ENCODE measurements around the gene DHDDS. TPM values are rescaled to one million over a fixed set of nuclear protein-coding genes. Genes with fewer than 3 reads are reported as not detected.
A peak's percentile ranks its signal among the peaks of the same experiment; 100 is the strongest.

The DHDDS gene
- total RNA-seq, 1 donor from 2014 or later = 30.5 TPM

- Mint-ChIP-seq H3K27ac (peak overlapping the region; percentile 70), H3K9me3 (no peaks in the 10 kb centered on the region), H3K27me3 (ENCODE audit: insufficient read depth, low read depth) (peaks cover 8% of the 10 kb centered on the region), H3K4me3 (peak overlapping the region; percentile 35), H3K4me1 (peaks cover 45% of the 10 kb centered on the region), H3K36me3 (no peaks in the 10 kb centered on the region)
- Histone ChIP-seq H3K27me3 (no peaks in the 10 kb centered on the region), H3K9me3 (ENCODE audit: low read depth) (no peaks in the 10 kb centered on the region), H3K79me2 (ENCODE audit: low read depth) (no peaks in the 10 kb centered on the region), H3K27ac (no peak overlapping the region), H3K4me2 (no peak overlapping the region), H4K20me1 (ENCODE audit: low read depth) (no peaks in the 10 kb centered on the region), H2AFZ (replicated peaks) (peak overlapping the region; percentile 18), H3K4me3 (no peak overlapping the region), H3K4me1 (peaks cover 19% of the 10 kb centered on the region), H3K36me3 (no peaks in the 10 kb centered on the region), H3F3A (ENCODE audit: low read depth) (peaks cover 5% of the 10 kb centered on the region), H3K9ac (no peak overlapping the region)
- DNase-seq (ENCODE audit: low spot score) = no peak
- TF ChIP-seq, protein P1, sequence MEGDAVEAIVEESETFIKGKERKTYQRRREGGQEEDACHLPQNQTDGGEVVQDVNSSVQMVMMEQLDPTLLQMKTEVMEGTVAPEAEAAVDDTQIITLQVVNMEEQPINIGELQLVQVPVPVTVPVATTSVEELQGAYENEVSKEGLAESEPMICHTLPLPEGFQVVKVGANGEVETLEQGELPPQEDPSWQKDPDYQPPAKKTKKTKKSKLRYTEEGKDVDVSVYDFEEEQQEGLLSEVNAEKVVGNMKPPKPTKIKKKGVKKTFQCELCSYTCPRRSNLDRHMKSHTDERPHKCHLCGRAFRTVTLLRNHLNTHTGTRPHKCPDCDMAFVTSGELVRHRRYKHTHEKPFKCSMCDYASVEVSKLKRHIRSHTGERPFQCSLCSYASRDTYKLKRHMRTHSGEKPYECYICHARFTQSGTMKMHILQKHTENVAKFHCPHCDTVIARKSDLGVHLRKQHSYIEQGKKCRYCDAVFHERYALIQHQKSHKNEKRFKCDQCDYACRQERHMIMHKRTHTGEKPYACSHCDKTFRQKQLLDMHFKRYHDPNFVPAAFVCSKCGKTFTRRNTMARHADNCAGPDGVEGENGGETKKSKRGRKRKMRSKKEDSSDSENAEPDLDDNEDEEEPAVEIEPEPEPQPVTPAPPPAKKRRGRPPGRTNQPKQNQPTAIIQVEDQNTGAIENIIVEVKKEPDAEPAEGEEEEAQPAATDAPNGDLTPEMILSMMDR (IDR thresholded peaks at IDR 0.05) = no peak
- TF ChIP-seq EZH2 (IDR thresholded peaks at IDR 0.05) (no peak), EZH2phosphoT487 (IDR thresholded peaks at IDR 0.05) (no peak)
Measured at GRCh38 chr1:26388791-26389445, 43.2 kb upstream of the DHDDS start.

DNA sequence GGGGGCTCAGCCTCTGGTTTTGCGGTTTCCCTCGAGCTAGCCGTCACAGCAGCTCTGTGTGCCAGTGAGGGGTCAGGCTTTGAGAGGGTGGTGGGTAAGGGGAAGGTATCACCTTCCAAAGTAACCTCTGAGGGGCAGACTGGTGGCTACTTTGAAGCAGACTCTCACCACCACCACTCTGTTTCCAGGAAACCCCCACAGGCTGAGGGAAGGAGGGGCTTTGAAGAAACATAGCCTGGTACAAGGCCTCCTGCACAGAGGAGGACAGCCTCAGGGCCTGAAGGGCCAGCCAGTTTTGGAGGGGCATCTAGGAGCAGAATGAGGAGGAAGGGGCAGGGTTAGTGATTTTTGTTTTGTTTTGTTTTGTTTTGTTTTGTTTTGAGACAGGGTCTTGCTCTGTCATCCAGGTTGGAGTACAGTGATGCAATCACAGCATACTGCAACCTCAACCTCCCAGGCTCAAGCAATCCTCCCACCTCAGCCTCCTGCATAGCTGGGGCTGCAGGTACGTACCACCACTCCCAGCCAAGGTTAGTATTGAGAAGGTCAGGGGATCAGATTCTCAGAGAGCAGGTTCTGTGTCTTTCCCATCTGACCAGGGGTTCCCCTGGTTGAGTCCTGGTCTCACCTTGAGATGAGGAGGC, 42.4 kb upstream of the DHDDS start:
- H3K4me1 Mint-ChIP-seq = peaks cover 45% of the 10 kb centered on the region
- no peak overlapping the region for H3K4me2 ChIP-seq
- H3K9me3 Mint-ChIP-seq = no peaks in the 10 kb centered on the region
- TF ChIP-seq EZH2 (IDR thresholded peaks at IDR 0.05) (no peak), EZH2phosphoT487 (IDR thresholded peaks at IDR 0.05) (no peak)
- TF ChIP-seq, protein P1 (IDR thresholded peaks at IDR 0.05) = no peak
- peaks cover 5% of the 10 kb centered on the region for H3F3A ChIP-seq (ENCODE audit: low read depth)
- no peaks in the 10 kb centered on the region for H4K20me1 ChIP-seq (ENCODE audit: low read depth)
- H3K27me3 Mint-ChIP-seq (ENCODE audit: insufficient read depth, low read depth) = peaks cover 8% of the 10 kb centered on the region
- no peaks in the 10 kb centered on the region for H3K36me3 ChIP-seq
- H3K79me2 ChIP-seq (ENCODE audit: low read depth) = no peaks in the 10 kb centered on the region
- no peak overlapping the region for H3K4me3 Mint-ChIP-seq
- no peaks in the 10 kb centered on the region for H3K27me3 ChIP-seq
- H3K4me1 ChIP-seq = peaks cover 19% of the 10 kb centered on the region
- H3K4me3 ChIP-seq = no peak overlapping the region
- H3K9ac ChIP-seq = no peak overlapping the region
- no peak overlapping the region for H3K27ac Mint-ChIP-seq
- peak overlapping the region; percentile 18 for H2AFZ ChIP-seq (replicated peaks)
- no peak for DNase-seq (ENCODE audit: low spot score)
- H3K36me3 Mint-ChIP-seq = no peaks in the 10 kb centered on the region
- H3K9me3 ChIP-seq (ENCODE audit: low read depth) = no peaks in the 10 kb centered on the region
- no peak overlapping the region for H3K27ac ChIP-seq

- H3K36me3 ChIP-seq = no peaks in the 10 kb centered on the region
- Mint-ChIP-seq H3K4me1 (peaks cover 42% of the 10 kb centered on the region), H3K27ac (no peak overlapping the region), H3K27me3 (ENCODE audit: insufficient read depth, low read depth) (peaks cover 8% of the 10 kb centered on the region), H3K36me3 (no peaks in the 10 kb centered on the region), H3K9me3 (no peaks in the 10 kb centered on the region), H3K4me3 (no peak overlapping the region)
- no peaks in the 10 kb centered on the region for H3K9me3 ChIP-seq (ENCODE audit: low read depth)
- no peak for TF ChIP-seq EZH2 (IDR thresholded peaks at IDR 0.05)
- TF ChIP-seq EZH2phosphoT487 (IDR thresholded peaks at IDR 0.05) = no peak
- TF ChIP-seq, protein P1 (IDR thresholded peaks at IDR 0.05) = peak; percentile 76
- H3K4me2 ChIP-seq = no peak overlapping the region
- H3K27me3 ChIP-seq = no peaks in the 10 kb centered on the region
- no peak overlapping the region for H3K4me3 ChIP-seq
- H4K20me1 ChIP-seq (ENCODE audit: low read depth) = no peaks in the 10 kb centered on the region
- DNase-seq (ENCODE audit: low spot score) = peak; percentile 67
- H3K9ac ChIP-seq = no peak overlapping the region
- peaks cover 19% of the 10 kb centered on the region for H3K4me1 ChIP-seq
- peaks cover 8% of the 10 kb centered on the region for H3F3A ChIP-seq (ENCODE audit: low read depth)
- peak overlapping the region; percentile 53 for H2AFZ ChIP-seq (replicated peaks)
- no peaks in the 10 kb centered on the region for H3K79me2 ChIP-seq (ENCODE audit: low read depth)
- no peak overlapping the region for H3K27ac ChIP-seq
Measured at GRCh38 chr1:26391450-26391849, 40.7 kb upstream of the DHDDS start.
